NT2/D1 (cell line): Measurements from ENCODE around the gene COL5A3.

Experiments used
- SUZ12 ChIP-seq: IDR thresholded peaks from 2 replicates; pipeline ENCODE4 v1.6.1; 2011; ENCODE audit not compliant: insufficient read length, insufficient read depth; ENCODE audit errors: extremely low read depth
- YY1 ChIP-seq: IDR thresholded peaks from 2 replicates; pipeline ENCODE4 v1.6.1; 2011; ENCODE audit not compliant: insufficient read length, insufficient read depth
- ZNF274 ChIP-seq: IDR thresholded peaks from 2 replicates; pipeline ENCODE4 v1.6.1; 2011; ENCODE audit warnings: mild to moderate bottlenecking, low read depth, low read length

- TF ChIP-seq SUZ12 = no peak
- no peak for TF ChIP-seq ZNF274
- TF ChIP-seq YY1 = no peak
Observed at GRCh38 chr19:10006752-10007323, 3.5 kb downstream of the COL5A3 start.
